ENCODE measurements around the gene CD48. TPM values are rescaled to one million over a fixed set of nuclear protein-coding genes. Genes with fewer than 3 reads are reported as not detected.
A peak's percentile ranks its signal among the peaks of the same experiment; 100 is the strongest.

Gene CD48
- total RNA-seq, 2 experiments from 2014 or later = 387 to 395 TPM

DNA sequence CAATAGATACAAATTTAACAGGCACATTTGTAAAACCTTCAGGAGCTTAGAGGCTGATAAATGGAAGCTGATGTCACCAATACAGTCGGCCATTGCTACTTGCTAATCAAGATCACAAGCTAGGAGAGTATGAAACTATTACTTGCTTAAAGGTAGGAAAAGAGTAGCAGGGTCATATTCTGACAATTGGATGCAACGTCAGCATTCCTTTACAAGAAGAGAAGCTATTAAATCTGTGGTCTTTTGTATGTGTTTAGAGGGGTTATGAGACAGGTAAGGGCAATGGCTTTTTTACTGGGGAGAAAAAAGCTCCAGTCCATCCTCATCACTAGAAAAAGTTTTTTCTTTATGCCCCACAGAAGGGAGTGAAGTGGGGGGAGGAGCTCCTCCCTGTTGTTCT, 11.7 kb upstream of the CD48 start:
- Mint-ChIP-seq H3K9me3 (no peaks in the 10 kb centered on the region), H3K36me3 (ENCODE audit: low read depth) (no peaks in the 10 kb centered on the region), H3K4me3 (no peak overlapping the region), H3K27ac (no peak overlapping the region), H3K27me3 (no peaks in the 10 kb centered on the region), H3K4me1 (ENCODE audit: low read depth) (peaks cover 33% of the 10 kb centered on the region)
- TF ChIP-seq, protein P1, sequence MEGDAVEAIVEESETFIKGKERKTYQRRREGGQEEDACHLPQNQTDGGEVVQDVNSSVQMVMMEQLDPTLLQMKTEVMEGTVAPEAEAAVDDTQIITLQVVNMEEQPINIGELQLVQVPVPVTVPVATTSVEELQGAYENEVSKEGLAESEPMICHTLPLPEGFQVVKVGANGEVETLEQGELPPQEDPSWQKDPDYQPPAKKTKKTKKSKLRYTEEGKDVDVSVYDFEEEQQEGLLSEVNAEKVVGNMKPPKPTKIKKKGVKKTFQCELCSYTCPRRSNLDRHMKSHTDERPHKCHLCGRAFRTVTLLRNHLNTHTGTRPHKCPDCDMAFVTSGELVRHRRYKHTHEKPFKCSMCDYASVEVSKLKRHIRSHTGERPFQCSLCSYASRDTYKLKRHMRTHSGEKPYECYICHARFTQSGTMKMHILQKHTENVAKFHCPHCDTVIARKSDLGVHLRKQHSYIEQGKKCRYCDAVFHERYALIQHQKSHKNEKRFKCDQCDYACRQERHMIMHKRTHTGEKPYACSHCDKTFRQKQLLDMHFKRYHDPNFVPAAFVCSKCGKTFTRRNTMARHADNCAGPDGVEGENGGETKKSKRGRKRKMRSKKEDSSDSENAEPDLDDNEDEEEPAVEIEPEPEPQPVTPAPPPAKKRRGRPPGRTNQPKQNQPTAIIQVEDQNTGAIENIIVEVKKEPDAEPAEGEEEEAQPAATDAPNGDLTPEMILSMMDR (IDR thresholded peaks at IDR 0.05) = no peak
- ChIA-PET POLR2A (interaction anchor here (1.1 to 1.4 kb wide), 3 partner anchors 10 to 114 kb away, joined by 3 to 8 read pairs (median 5); no protein-coding TSS in a partner anchor), CTCF (interaction anchor here (0.8 to 2.7 kb wide), 6 partner anchors 42 to 228 kb away, joined by 3 to 11 read pairs (median 5); no protein-coding TSS in a partner anchor)
- DNase-seq (no peak), ATAC-seq (ENCODE audit: poor library complexity) (no peak)
- peaks cover 16% of the 10 kb centered on the region for H3K4me1 ChIP-seq (ENCODE audit: insufficient read depth, low read length)
- H3K9me3 ChIP-seq (ENCODE audit: control insufficient read depth in 1 of 2, insufficient read depth in 1 of 2, low read length in 2 of 2) = no peaks in the 10 kb centered on the region
- intact Hi-C loops (cut with DNase I, micrococcal nuclease) = no loop called here
- H3K27me3 ChIP-seq (ENCODE audit: control insufficient read depth in 1 of 2, insufficient read depth in 2 of 2, low read length in 2 of 2) = no peaks in the 10 kb centered on the region
- no peaks in the 10 kb centered on the region for H3K36me3 ChIP-seq (ENCODE audit: insufficient read depth, low read length)
- H3K27ac ChIP-seq (ENCODE audit: low read depth in 1 of 2, low read length in 2 of 2) = no peak overlapping the region
- no peak overlapping the region for H3K4me3 ChIP-seq (ENCODE audit: low read length)

DNA sequence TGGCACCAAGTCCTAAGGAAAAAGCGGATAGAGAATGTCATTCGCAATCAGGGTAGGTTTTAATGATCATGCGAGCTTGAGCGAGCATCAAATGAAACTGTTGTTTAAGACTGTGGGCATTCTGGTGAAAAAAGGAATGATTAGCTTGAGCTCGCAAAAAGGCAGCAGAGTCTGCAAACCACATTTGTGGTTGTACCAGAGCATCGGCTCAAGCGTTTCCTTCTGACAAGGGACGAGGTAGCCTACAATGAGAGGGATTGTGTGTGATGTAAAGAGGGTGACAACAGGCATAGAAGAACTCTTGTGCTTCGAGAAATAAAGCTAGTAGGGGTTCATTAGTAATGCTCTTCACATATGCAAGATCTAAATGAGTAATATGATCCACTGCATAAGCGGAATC, 11.1 kb upstream of the CD48 start:
- intact Hi-C loops (cut with DNase I, micrococcal nuclease) = no loop called here
- H3K9me3 Mint-ChIP-seq = no peaks in the 10 kb centered on the region
- ATAC-seq (ENCODE audit: poor library complexity) (no peak), DNase-seq (peak in 2 of 14 experiments; percentile 23 to 34)
- no peak overlapping the region for H3K27ac Mint-ChIP-seq
- no peaks in the 10 kb centered on the region for H3K36me3 Mint-ChIP-seq (ENCODE audit: low read depth)
- TF ChIP-seq, protein P1 (IDR thresholded peaks at IDR 0.05) = no peak
- Histone ChIP-seq H3K9me3 (ENCODE audit: control insufficient read depth in 1 of 2, insufficient read depth in 1 of 2, low read length in 2 of 2) (no peaks in the 10 kb centered on the region), H3K4me1 (ENCODE audit: insufficient read depth, low read length) (peaks cover 16% of the 10 kb centered on the region), H3K27ac (ENCODE audit: low read depth in 1 of 2, low read length in 2 of 2) (no peak overlapping the region), H3K36me3 (ENCODE audit: insufficient read depth, low read length) (no peaks in the 10 kb centered on the region), H3K27me3 (ENCODE audit: control insufficient read depth in 1 of 2, insufficient read depth in 2 of 2, low read length in 2 of 2) (no peaks in the 10 kb centered on the region), H3K4me3 (ENCODE audit: low read length) (no peak overlapping the region)
- no peaks in the 10 kb centered on the region for H3K27me3 Mint-ChIP-seq
- ChIA-PET CTCF (interaction anchor here (0.7 to 2.7 kb wide), 8 partner anchors 37 to 268 kb away, joined by 3 to 11 read pairs (median 4); no protein-coding TSS in a partner anchor), POLR2A (interaction anchor here (0.7 to 1.4 kb wide), 4 partner anchors 9 to 114 kb away, joined by 3 to 8 read pairs (median 4); no protein-coding TSS in a partner anchor)
- peaks cover 34% of the 10 kb centered on the region for H3K4me1 Mint-ChIP-seq (ENCODE audit: low read depth)
- peak overlapping the region; percentile 55 for H3K4me3 Mint-ChIP-seq

DNA sequence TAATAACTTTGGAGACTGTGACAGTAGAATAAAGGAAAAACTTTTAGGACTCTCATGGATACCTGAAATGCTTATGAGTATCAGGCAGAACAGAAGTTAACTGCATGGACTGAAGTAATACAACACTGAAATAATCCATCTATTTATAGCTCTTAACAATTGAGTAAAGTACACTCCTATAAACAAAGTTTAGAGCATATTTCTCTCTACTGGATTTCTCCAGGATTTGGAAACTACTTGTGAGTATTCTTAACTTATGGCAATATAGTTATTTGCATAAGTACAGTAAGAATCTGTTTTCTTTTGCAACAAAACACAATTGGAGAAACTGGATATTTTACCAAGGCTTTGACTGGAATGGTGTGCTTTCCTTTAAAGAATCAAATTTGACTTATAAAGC, 9.9 kb upstream of the CD48 start:
- TF ChIP-seq, protein P1 (IDR thresholded peaks at IDR 0.05) = no peak
- H3K4me1 Mint-ChIP-seq (ENCODE audit: low read depth) = peaks cover 42% of the 10 kb centered on the region

More for the DNA sequence above, 9.9 kb upstream of the CD48 start:
- H3K27me3 ChIP-seq (ENCODE audit: control insufficient read depth in 1 of 2, insufficient read depth in 2 of 2, low read length in 2 of 2) = no peaks in the 10 kb centered on the region
- ATAC-seq (ENCODE audit: poor library complexity) (no peak), DNase-seq (no peak)
- no peak overlapping the region for H3K27ac Mint-ChIP-seq
- no peaks in the 10 kb centered on the region for H3K27me3 Mint-ChIP-seq
- H3K36me3 ChIP-seq (ENCODE audit: insufficient read depth, low read length) = no peaks in the 10 kb centered on the region
- H3K27ac ChIP-seq (ENCODE audit: low read depth in 1 of 2, low read length in 2 of 2) = no peak overlapping the region
- ChIA-PET POLR2A (no interaction called here), CTCF (interaction anchor here (0.8 kb wide), 1 partner anchor 40 kb away, joined by 3 read pairs; no protein-coding TSS in a partner anchor)
- H3K4me3 ChIP-seq (ENCODE audit: low read length) = no peak overlapping the region
- intact Hi-C loops (cut with DNase I, micrococcal nuclease) = no loop called here
- no peak overlapping the region for H3K4me3 Mint-ChIP-seq
- H3K9me3 Mint-ChIP-seq = no peaks in the 10 kb centered on the region
- H3K36me3 Mint-ChIP-seq (ENCODE audit: low read depth) = no peaks in the 10 kb centered on the region
- peaks cover 9% of the 10 kb centered on the region for H3K4me1 ChIP-seq (ENCODE audit: insufficient read depth, low read length)
- H3K9me3 ChIP-seq (ENCODE audit: control insufficient read depth in 1 of 2, insufficient read depth in 1 of 2, low read length in 2 of 2) = no peaks in the 10 kb centered on the region

Measured in CD4-positive, alpha-beta T cell (primary cell).